Measurements from ENCODE around the gene TGM1.

DNA sequence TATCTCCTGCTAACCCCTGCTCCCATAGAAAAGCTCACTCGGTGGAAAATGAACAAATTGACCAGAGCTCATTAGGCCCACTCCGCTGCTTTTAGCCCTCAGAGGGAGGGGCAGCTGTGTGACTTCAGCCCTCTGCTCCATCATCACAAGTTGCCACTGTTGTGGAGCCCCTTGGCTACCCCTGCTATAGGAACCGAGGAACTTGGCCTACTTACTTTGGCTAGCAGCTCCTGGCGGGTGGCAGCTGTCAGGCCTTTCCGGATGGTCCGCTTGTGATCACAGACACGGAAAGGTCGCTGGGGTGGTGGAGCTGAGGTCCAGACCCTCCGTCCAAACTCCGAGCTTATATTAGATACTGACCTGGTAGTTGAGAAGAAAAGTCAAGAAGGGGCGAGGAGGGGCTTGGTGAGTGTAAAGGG lies 44.2 kb upstream of the TGM1 start:
- no peak for TF ChIP-seq SPI1 (IDR thresholded peaks at IDR 0.05; ENCODE audit: low read depth, low read length)
- TF ChIP-seq POLR2AphosphoS5 (IDR thresholded peaks at IDR 0.05; ENCODE audit: low read depth, low read length) = no peak
- TF ChIP-seq POLR2A (IDR thresholded peaks at IDR 0.05; ENCODE audit: low read depth, low read length) = peak; percentile 40; the same call in 1 of the 2 replicates
- no peak for TF ChIP-seq TAF1 (IDR thresholded peaks at IDR 0.05; ENCODE audit: low read depth, low read length)
- no peak for TF ChIP-seq PAX5 (IDR thresholded peaks at IDR 0.05; ENCODE audit: insufficient read depth, low read length, severe bottlenecking)

All from GM12891 (cell line).